H9 (cell line): ENCODE measurements around the gene MTURN. TPM values are rescaled to one million over a fixed set of nuclear protein-coding genes. Genes with fewer than 3 reads are reported as not detected.

Experiments used
- DNase-seq: peaks from one replicate; pipeline ENCODE4 v3.0.0-alpha.2; 2017
- H2AFZ ChIP-seq: one replicate; pipeline ENCODE4 v1.6.1; 2013; ENCODE audit warnings: mild to moderate bottlenecking, low read length, control low read depth, moderate library complexity
- H2AK5ac ChIP-seq: 2 replicates; pipeline ENCODE4 v1.6.1; 2013; ENCODE audit warnings: low read length, control low read depth, mixed read lengths; ENCODE audit not compliant: insufficient read length
- H2BK120ac ChIP-seq: one replicate; pipeline ENCODE4 v1.6.1; 2013; ENCODE audit warnings: low read depth, mild to moderate bottlenecking, low read length, control low read depth, inconsistent platforms; ENCODE audit not compliant: poor library complexity, severe bottlenecking
- H2BK12ac ChIP-seq: 2 replicates; pipeline ENCODE4 v1.6.1; 2013; ENCODE audit warnings: low read length, control low read depth, mixed read lengths, low read depth; ENCODE audit not compliant: insufficient read length
- H2BK15ac ChIP-seq: 2 replicates; pipeline ENCODE4 v1.6.1; 2013; ENCODE audit warnings: low read depth, low read length, control low read depth
- H2BK20ac ChIP-seq: one replicate; pipeline ENCODE4 v1.6.1; 2013; ENCODE audit warnings: low read depth, mild to moderate bottlenecking, low read length, control low read depth, inconsistent platforms; ENCODE audit not compliant: poor library complexity, severe bottlenecking
- H2BK5ac ChIP-seq: 2 replicates; pipeline ENCODE4 v1.6.1; 2013; ENCODE audit warnings: low read length, control low read depth, mixed read lengths; ENCODE audit not compliant: insufficient read length
- H3K14ac ChIP-seq: 2 replicates; pipeline ENCODE4 v1.6.1; 2013; ENCODE audit warnings: low read length, control low read depth; ENCODE audit not compliant: insufficient read depth
- H3K18ac ChIP-seq: 2 replicates; pipeline ENCODE4 v1.6.1; 2013; ENCODE audit warnings: low read depth, mild to moderate bottlenecking, mixed read lengths, low read length, control low read depth; ENCODE audit not compliant: insufficient read length
- H3K23ac ChIP-seq: 2 replicates; pipeline ENCODE4 v1.6.1; 2013; ENCODE audit warnings: low read length, control low read depth, mixed read lengths, low read depth; ENCODE audit not compliant: insufficient read length
- H3K23me2 ChIP-seq: 2 replicates; pipeline ENCODE4 v1.6.1; 2013; ENCODE audit warnings: low read depth, mild to moderate bottlenecking, mixed read lengths, low read length, control low read depth; ENCODE audit not compliant: insufficient read length, poor library complexity, severe bottlenecking
- H3K27ac ChIP-seq: 2 replicates; pipeline ENCODE4 v1.5.1; 2013; ENCODE audit warnings: low read length, control low read depth, mixed read lengths, low read depth; ENCODE audit not compliant: insufficient read length
- H3K27me3 ChIP-seq: 2 replicates; pipeline ENCODE4 v1.6.1; 2013; ENCODE audit warnings: low read length, control low read depth, inconsistent platforms; ENCODE audit not compliant: insufficient read depth
- H3K4ac ChIP-seq: 2 replicates; pipeline ENCODE4 v1.6.1; 2013; ENCODE audit warnings: low read depth, mild to moderate bottlenecking, control low read depth, inconsistent platforms, low read length, moderate library complexity
- H3K4me1 ChIP-seq: 2 replicates; pipeline ENCODE4 v1.6.1; 2013; ENCODE audit warnings: low read length, control low read depth, inconsistent platforms; ENCODE audit not compliant: insufficient read depth
- H3K4me2 ChIP-seq: 2 replicates; pipeline ENCODE4 v1.6.1; 2013; ENCODE audit warnings: low read length, control low read depth, mixed read lengths; ENCODE audit not compliant: insufficient read length, insufficient read depth
- H3K56ac ChIP-seq: 2 replicates; pipeline ENCODE4 v1.6.1; 2013; ENCODE audit warnings: low read depth, mild to moderate bottlenecking, mixed read lengths, low read length, control low read depth; ENCODE audit not compliant: insufficient read length
- H3K79me1 ChIP-seq: 2 replicates; pipeline ENCODE4 v1.6.1; 2013; ENCODE audit warnings: low read depth, mild to moderate bottlenecking, moderate library complexity, low read length, control low read depth, inconsistent platforms; ENCODE audit not compliant: insufficient read depth, poor library complexity, severe bottlenecking
- H3K79me2 ChIP-seq: 2 replicates; pipeline ENCODE4 v1.6.1; 2013; ENCODE audit warnings: low read length, control low read depth, inconsistent platforms; ENCODE audit not compliant: insufficient read depth
- H3K9ac ChIP-seq: 2 replicates; pipeline ENCODE4 v1.6.1; 2013; ENCODE audit warnings: low read length, control low read depth, mixed read lengths; ENCODE audit not compliant: insufficient read length; ENCODE audit errors: extremely low read depth
- H3K9me3 ChIP-seq: one replicate; pipeline ENCODE4 v1.6.1; 2013; ENCODE audit warnings: low read depth, low read length, inconsistent platforms; ENCODE audit not compliant: control insufficient read depth
- H3T11ph ChIP-seq: one replicate; pipeline ENCODE4 v1.6.1; 2013; ENCODE audit warnings: mild to moderate bottlenecking, low read length, control low read depth, inconsistent platforms
- H4K20me1 ChIP-seq: one replicate; pipeline ENCODE4 v1.6.1; 2013; ENCODE audit not compliant: control insufficient read depth, insufficient read length, insufficient read depth
- H4K5ac ChIP-seq: 2 replicates; pipeline ENCODE4 v1.6.1; 2013; ENCODE audit warnings: low read depth, mild to moderate bottlenecking, mixed read lengths, low read length, control low read depth; ENCODE audit not compliant: insufficient read length
- H4K8ac ChIP-seq: replicated peaks from 2 replicates; pipeline ENCODE4 v1.6.1; 2013; ENCODE audit warnings: low read length, control low read depth, mixed read lengths, low read depth; ENCODE audit not compliant: insufficient read length
- H4K91ac ChIP-seq: 2 replicates; pipeline ENCODE4 v1.6.1; 2013; ENCODE audit warnings: low read depth, mild to moderate bottlenecking, moderate library complexity, mixed read lengths, low read length, control low read depth; ENCODE audit not compliant: insufficient read length
- H3K27ac Mint-ChIP-seq, 3 experiments: 2 replicates in 2 of 3; 3 replicates in 1 of 3; pipeline ENCODE4 v1.8.0; 2020 to 2021; ENCODE audit warnings: mixed read lengths in 3 of 3, mild to moderate bottlenecking in 1 of 3, moderate library complexity in 1 of 3
- H3K27me3 Mint-ChIP-seq: 2 replicates; pipeline ENCODE4 v1.8.0; 2021; ENCODE audit warnings: low read depth, mild to moderate bottlenecking, moderate library complexity, mixed read lengths
- H3K36me3 Mint-ChIP-seq, 3 experiments: 2 replicates in 2 of 3; 3 replicates in 1 of 3; pipeline ENCODE4 v1.8.0; 2020 to 2021; ENCODE audit warnings: low read depth in 3 of 3, mixed read lengths in 3 of 3; ENCODE audit not compliant: insufficient read depth in 1 of 3
- H3K4me1 Mint-ChIP-seq, 2 experiments: 2 replicates each; pipeline ENCODE4 v1.8.0; 2020; ENCODE audit warnings: mixed read lengths in 2 of 2
- H3K4me3 Mint-ChIP-seq, 2 experiments: 2 replicates in 1 of 2; 3 replicates in 1 of 2; pipeline ENCODE4 v1.8.0; 2020 to 2021; ENCODE audit warnings: mild to moderate bottlenecking in 2 of 2, mixed read lengths in 2 of 2, moderate library complexity in 1 of 2
- H3K9me3 Mint-ChIP-seq, 2 experiments: 2 replicates in 1 of 2; 3 replicates in 1 of 2; pipeline ENCODE4 v1.8.0; 2020; ENCODE audit warnings: mild to moderate bottlenecking in 2 of 2, mixed read lengths in 2 of 2, moderate library complexity in 1 of 2
- WGBS: extraction: QIAGEN DNeasy Blood & Tissue Kit; methylation state at CpG from one replicate; pipeline ENCODE4 v1.1.7; 2013; ENCODE audit warnings: missing lambda C conversion rate, low lambda C conversion rate, mixed read lengths; ENCODE audit not compliant: insufficient read length; ENCODE audit errors: extremely low coverage; 5-methylcytosine and 5-hydroxymethylcytosine counted together
- total RNA-seq: library from RNA; stranded (reverse); gene quantifications from 2 replicates; pipeline ENCODE4 v1.2.1, GENCODE V29; 2021
- TF ChIP-seq, protein P1 (sequence below): fragments of 200-600 bp; sonication (generic); conservative IDR thresholded peaks from 3 replicates; pipeline ENCODE4 v1.8.0; 2021; ENCODE audit warnings: antibody characterized with exemption, mild to moderate bottlenecking

MTURN gene
- total RNA-seq, 1 experiment from 2014 or later: 3.4 TPM

GRCh38 chr7:30114536-30115238, 20.1 kb upstream of the MTURN start:
- H3K27ac Mint-ChIP-seq: peak overlapping the region in 1 of 3 experiments; percentile 61; a peak in 2 of 7 replicates
- Histone ChIP-seq H3K79me1 (no peaks in the 10 kb centered on the region), H2BK15ac (no peak overlapping the region), H3K4me1 (no peaks in the 10 kb centered on the region), H3K27ac (no peak overlapping the region), H4K5ac (no peak overlapping the region), H2BK5ac (no peak overlapping the region), H4K91ac (no peak overlapping the region), H3K4ac (no peak overlapping the region), H2BK120ac (no peak overlapping the region), H2BK12ac (no peak overlapping the region), H4K20me1 (no peaks in the 10 kb centered on the region), H3K18ac (no peak overlapping the region), H4K8ac (no peak overlapping the region), H3K4me2 (no peak overlapping the region), H2AK5ac (no peak overlapping the region), H2AFZ (no peak overlapping the region), H3K56ac (no peak overlapping the region), H3T11ph (no peak overlapping the region), H3K27me3 (no peaks in the 10 kb centered on the region), H2BK20ac (no peak overlapping the region), H3K23me2 (no peaks in the 10 kb centered on the region), H3K9me3 (no peaks in the 10 kb centered on the region), H3K23ac (no peak overlapping the region), H3K9ac (no peak overlapping the region), H3K79me2 (no peaks in the 10 kb centered on the region), H3K14ac (no peak overlapping the region)
- TF ChIP-seq, protein P1, sequence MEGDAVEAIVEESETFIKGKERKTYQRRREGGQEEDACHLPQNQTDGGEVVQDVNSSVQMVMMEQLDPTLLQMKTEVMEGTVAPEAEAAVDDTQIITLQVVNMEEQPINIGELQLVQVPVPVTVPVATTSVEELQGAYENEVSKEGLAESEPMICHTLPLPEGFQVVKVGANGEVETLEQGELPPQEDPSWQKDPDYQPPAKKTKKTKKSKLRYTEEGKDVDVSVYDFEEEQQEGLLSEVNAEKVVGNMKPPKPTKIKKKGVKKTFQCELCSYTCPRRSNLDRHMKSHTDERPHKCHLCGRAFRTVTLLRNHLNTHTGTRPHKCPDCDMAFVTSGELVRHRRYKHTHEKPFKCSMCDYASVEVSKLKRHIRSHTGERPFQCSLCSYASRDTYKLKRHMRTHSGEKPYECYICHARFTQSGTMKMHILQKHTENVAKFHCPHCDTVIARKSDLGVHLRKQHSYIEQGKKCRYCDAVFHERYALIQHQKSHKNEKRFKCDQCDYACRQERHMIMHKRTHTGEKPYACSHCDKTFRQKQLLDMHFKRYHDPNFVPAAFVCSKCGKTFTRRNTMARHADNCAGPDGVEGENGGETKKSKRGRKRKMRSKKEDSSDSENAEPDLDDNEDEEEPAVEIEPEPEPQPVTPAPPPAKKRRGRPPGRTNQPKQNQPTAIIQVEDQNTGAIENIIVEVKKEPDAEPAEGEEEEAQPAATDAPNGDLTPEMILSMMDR: no peak
- H3K27me3 Mint-ChIP-seq: no peaks in the 10 kb centered on the region
- no peak for DNase-seq
- no peaks in the 10 kb centered on the region for H3K4me1 Mint-ChIP-seq
- WGBS: no CpG with 5 or more reads among the region's 3 CpGs
- H3K36me3 Mint-ChIP-seq: peaks cover 7 to 22% (median 9%) of the 10 kb centered on the region in 3 experiments
- H3K9me3 Mint-ChIP-seq: peaks cover 17 to 18% of the 10 kb centered on the region in 2 experiments
- no peak overlapping the region for H3K4me3 Mint-ChIP-seq
